A673 (cell line): Measurements from ENCODE around the gene ZGRF1.

Source experiments
- EZH2 ChIP-seq: fragments of 200-600 bp; sonication (generic); IDR thresholded peaks from 2 replicates; pipeline ENCODE4 v1.6.1; 2017; ENCODE audit warnings: borderline replicate concordance, low read depth, mild to moderate bottlenecking, mixed read lengths, antibody characterized with exemption, low read length; ENCODE audit not compliant: poor library complexity, severe bottlenecking
- TF ChIP-seq, protein P1 (sequence below): fragments of 300-800, 200-600 bp; sonication (generic); conservative IDR thresholded peaks from 2 replicates; pipeline ENCODE4 v1.5.1; 2017; ENCODE audit warnings: low read depth, mild to moderate bottlenecking, antibody characterized with exemption, low read length, moderate library complexity, mixed read lengths

GRCh38 chr4:112513971-112514646 lies 122.6 kb downstream of the ZGRF1 start:
- TF ChIP-seq, protein P1, sequence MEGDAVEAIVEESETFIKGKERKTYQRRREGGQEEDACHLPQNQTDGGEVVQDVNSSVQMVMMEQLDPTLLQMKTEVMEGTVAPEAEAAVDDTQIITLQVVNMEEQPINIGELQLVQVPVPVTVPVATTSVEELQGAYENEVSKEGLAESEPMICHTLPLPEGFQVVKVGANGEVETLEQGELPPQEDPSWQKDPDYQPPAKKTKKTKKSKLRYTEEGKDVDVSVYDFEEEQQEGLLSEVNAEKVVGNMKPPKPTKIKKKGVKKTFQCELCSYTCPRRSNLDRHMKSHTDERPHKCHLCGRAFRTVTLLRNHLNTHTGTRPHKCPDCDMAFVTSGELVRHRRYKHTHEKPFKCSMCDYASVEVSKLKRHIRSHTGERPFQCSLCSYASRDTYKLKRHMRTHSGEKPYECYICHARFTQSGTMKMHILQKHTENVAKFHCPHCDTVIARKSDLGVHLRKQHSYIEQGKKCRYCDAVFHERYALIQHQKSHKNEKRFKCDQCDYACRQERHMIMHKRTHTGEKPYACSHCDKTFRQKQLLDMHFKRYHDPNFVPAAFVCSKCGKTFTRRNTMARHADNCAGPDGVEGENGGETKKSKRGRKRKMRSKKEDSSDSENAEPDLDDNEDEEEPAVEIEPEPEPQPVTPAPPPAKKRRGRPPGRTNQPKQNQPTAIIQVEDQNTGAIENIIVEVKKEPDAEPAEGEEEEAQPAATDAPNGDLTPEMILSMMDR, result no peak
- TF ChIP-seq EZH2, result no peak
